Endothelial cell of umbilical vein (primary cell): Measurements from ENCODE around the gene RSF1. TPM values are rescaled to one million over a fixed set of nuclear protein-coding genes. Genes with fewer than 3 reads are reported as not detected.

Experiments used
- BruUV-seq: library from RNA; stranded (reverse); fragments of 400-500 nt; replicated peaks from 2 replicates; lab custom pipeline; 2021; lab: Mats Ljungman, UMichigan
- CTCF ChIA-PET: fragments of 300-600, 350-600 bp; sonication (Branson Sonifier 250); formaldehyde crosslinking; loops from one replicate; lab custom pipeline; 2021; ENCODE audit warnings: antibody characterized with exemption, inconsistent platforms; lab: Charles Lee
- POLR2A ChIA-PET: fragments of 300-600, 350-600 bp; sonication (Branson Sonifier 250); formaldehyde crosslinking; loops from one replicate; lab custom pipeline; 2021; ENCODE audit warnings: antibody characterized with exemption, inconsistent platforms; lab: Charles Lee
- DNase-seq: peaks from one replicate; pipeline ENCODE4 v3.0.0-alpha.2; 2011; ENCODE audit warnings: low read depth, low spot score
- FAIRE-seq: peaks from 2 replicates; lab custom pipeline; 2011; peaks lifted over from hg19 to GRCh38; lab: Jason Lieb, UNC
- H2AFZ ChIP-seq: 2 replicates; pipeline ENCODE4 v1.6.0; 2012; ENCODE audit warnings: low read depth, low read length, control low read depth, inconsistent platforms
- H3K27ac ChIP-seq: 2 replicates; pipeline ENCODE4 v1.5.1; 2011; ENCODE audit warnings: low read depth, mild to moderate bottlenecking, control low read depth, low read length, moderate library complexity; ENCODE audit not compliant: insufficient read depth
- H3K27me3 ChIP-seq, 2 experiments: 2 replicates each; pipeline versions ENCODE4 v1.6.0 to v1.6.1; 2011; ENCODE audit warnings: low read length in 2 of 2, mixed read lengths in 1 of 2; ENCODE audit not compliant: control insufficient read depth in 2 of 2, insufficient read depth in 2 of 2
- H3K36me3 ChIP-seq, 2 experiments: 2 replicates in 1 of 2; 3 replicates in 1 of 2; pipeline ENCODE4 v1.5.1; 2011; ENCODE audit warnings: low read length in 2 of 2, mild to moderate bottlenecking in 1 of 2, moderate library complexity in 1 of 2; ENCODE audit not compliant: control insufficient read depth in 2 of 2, insufficient read depth in 2 of 2; ENCODE audit errors: extremely low read depth in 1 of 2
- H3K4me1 ChIP-seq: 3 replicates; pipeline ENCODE4 v1.5.1; 2011; ENCODE audit warnings: mild to moderate bottlenecking, low read length; ENCODE audit not compliant: control insufficient read depth, insufficient read depth; ENCODE audit errors: extremely low read depth
- H3K4me2 ChIP-seq: 2 replicates; pipeline ENCODE4 v1.6.1; 2011; ENCODE audit warnings: low read length, control low read depth, mixed read lengths; ENCODE audit not compliant: insufficient read depth
- H3K4me3 ChIP-seq, 3 experiments: fragments of 200-600 bp in 1 of 3; sonication (generic), shearing (Covaris generic) in 1 of 3; replicated peaks in 1 of 3; 2 replicates each; pipeline ENCODE4 v1.5.1; 2011 to 2016; ENCODE audit warnings: control low read depth in 3 of 3, low read length in 3 of 3, mild to moderate bottlenecking in 2 of 3, inconsistent platforms in 1 of 3, low read depth in 1 of 3, moderate library complexity in 1 of 3; ENCODE audit not compliant: insufficient read depth in 1 of 3
- H3K79me2 ChIP-seq: 2 replicates; pipeline ENCODE4 v1.6.0; 2012; ENCODE audit warnings: low read length, inconsistent platforms; ENCODE audit not compliant: control insufficient read depth, insufficient read depth
- H3K9ac ChIP-seq: replicated peaks from 2 replicates; pipeline ENCODE3; 2011; ENCODE audit warnings: low read length, control low read depth; ENCODE audit not compliant: insufficient read depth; ENCODE audit errors: extremely low read depth
- H3K9me1 ChIP-seq: replicated peaks from 3 replicates; pipeline ENCODE4 v1.6.0; 2011; ENCODE audit warnings: mild to moderate bottlenecking, low read length; ENCODE audit not compliant: control insufficient read depth, insufficient read depth; ENCODE audit errors: extremely low read depth
- H3K9me3 ChIP-seq: replicated peaks from 2 replicates; pipeline ENCODE4 v1.5.1; 2012; ENCODE audit warnings: low read length, inconsistent platforms; ENCODE audit not compliant: control insufficient read depth, insufficient read depth
- H4K20me1 ChIP-seq: replicated peaks from 2 replicates; pipeline ENCODE3; 2011; ENCODE audit warnings: mild to moderate bottlenecking, low read length; ENCODE audit not compliant: control insufficient read depth, insufficient read depth; ENCODE audit errors: extremely low read depth
- CTCF ChIP-seq, 2 donors: IDR thresholded peaks; 1 replicate in 1 of 2; 2 replicates in 1 of 2; pipeline ENCODE4 v1.5.1; 2011; ENCODE audit warnings: low read length in 2 of 2, mild to moderate bottlenecking in 2 of 2, moderate library complexity in 2 of 2, control low read depth in 1 of 2, inconsistent platforms in 1 of 2, low read depth in 1 of 2; ENCODE audit not compliant: insufficient read depth in 1 of 2; ENCODE audit errors: extremely low read depth in 1 of 2
- FOS ChIP-seq: IDR thresholded peaks from 2 replicates; pipeline ENCODE4 v1.6.1; 2011; ENCODE audit warnings: mild to moderate bottlenecking, low read length, moderate library complexity, borderline replicate concordance; ENCODE audit not compliant: insufficient read depth
- JUN ChIP-seq: IDR thresholded peaks from 2 replicates; pipeline ENCODE4 v1.6.1; 2011; ENCODE audit warnings: borderline replicate concordance, low read depth; ENCODE audit not compliant: insufficient read length, insufficient read depth
- MAX ChIP-seq: IDR thresholded peaks from 2 replicates; pipeline ENCODE4 v1.6.1; 2011; ENCODE audit not compliant: insufficient read depth, insufficient read length
- POLR2AphosphoS5 ChIP-seq: IDR thresholded peaks from 2 replicates; pipeline ENCODE4 v1.6.1; 2012; ENCODE audit warnings: low read depth, mild to moderate bottlenecking, control low read depth, low read length, moderate library complexity; ENCODE audit not compliant: insufficient read depth
- dilution Hi-C: fragments of 300-500 bp; cut with MboI; formaldehyde crosslinking; loops from one replicate; pipeline ENCODE4 v1.15.0; 2019; ENCODE audit warnings: low sequenced_read_pairs; ENCODE audit not compliant: extremely low pct_ligation_motif_present
- intact Hi-C: fragments of 100-400 bp; cut with micrococcal nuclease; formaldehyde crosslinking; loops from one replicate; pipeline ENCODE4 v1.10.0; 2022
- polyA plus RNA-seq, 4 experiments: library from polyadenylated mRNA; depleted of rRNA in 3 of 4; stranded (reverse) in 3 of 4; unstranded in 1 of 4; fragments of >200 nt; gene quantifications; 2 replicates each; pipeline versions ENCODE4 v1.2.1 to v1.2.3, GENCODE V29; 2011 to 2012; ENCODE audit warnings: missing spikeins in 1 of 4
- total RNA-seq: library from RNA; stranded (reverse); gene quantifications from 2 replicates; pipeline ENCODE4 v1.2.3, GENCODE V29; 2021

RSF1 gene
- total and polyA plus RNA-seq, 2 donors (not counting 3 experiments of a cell fraction or from before 2014, with no cell fraction given): 10.0 to 55.1 TPM

- TF ChIP-seq CTCF (IDR thresholded peaks at IDR 0.05; ENCODE audit: extremely low read depth in 1 of 2, insufficient read depth in 1 of 2, low read depth in 1 of 2, low read length in 2 of 2) (no peak), POLR2AphosphoS5 (no peak), FOS (no peak)
- Histone ChIP-seq H3K9me1 (no peaks in the 10 kb centered on the region), H3K36me3 (no peaks in the 10 kb centered on the region), H3K4me1 (no peaks in the 10 kb centered on the region), H3K27ac (no peak overlapping the region), H3K4me2 (no peak overlapping the region), H3K79me2 (peaks cover 5% of the 10 kb centered on the region), H3K9me3 (no peaks in the 10 kb centered on the region), H4K20me1 (no peaks in the 10 kb centered on the region), H3K9ac (no peak overlapping the region), H3K4me3 (no peak overlapping the region), H3K27me3 (no peaks in the 10 kb centered on the region), H2AFZ (no peak overlapping the region)
- DNase-seq: no peak
- FAIRE-seq: no peak
- ChIA-PET CTCF (interaction anchor here (0.7 to 1.6 kb wide), 3 partner anchors 11 to 76 kb away, joined by 3 to 4 read pairs (median 4); no protein-coding TSS in a partner anchor), POLR2A (no interaction called here)
- intact Hi-C loops: no loop called here
- dilution Hi-C loops: no loop called here
- BruUV-seq: no TSS peak
Observed at GRCh38 chr11:77758331-77758730, 62.2 kb downstream of the RSF1 start.

- intact Hi-C loops (no loop called here), dilution Hi-C loops (no loop called here)
- Histone ChIP-seq H3K36me3 (no peaks in the 10 kb centered on the region), H3K9me1 (no peaks in the 10 kb centered on the region), H3K4me1 (peaks cover 4% of the 10 kb centered on the region), H3K27me3 (no peaks in the 10 kb centered on the region), H2AFZ (no peak overlapping the region), H3K9me3 (no peaks in the 10 kb centered on the region), H3K4me2 (no peak overlapping the region), H4K20me1 (no peaks in the 10 kb centered on the region), H3K4me3 (no peak overlapping the region), H3K79me2 (peaks cover 16% of the 10 kb centered on the region), H3K9ac (no peak overlapping the region), H3K27ac (no peak overlapping the region)
- BruUV-seq: no TSS peak
- DNase-seq: no peak
- CTCF ChIA-PET: no interaction called here
- TF ChIP-seq FOS (no peak), MAX (no peak), JUN (no peak), CTCF (IDR thresholded peaks at IDR 0.05; ENCODE audit: extremely low read depth in 1 of 2, insufficient read depth in 1 of 2, low read depth in 1 of 2, low read length in 2 of 2) (no peak)
- FAIRE-seq: no peak
- POLR2A ChIA-PET: no interaction called here
Observed at GRCh38 chr11:77753230-77753629, 67.3 kb downstream of the RSF1 start.
